K562 (cell line): ENCODE measurements around the gene DNAJC11. TPM values are rescaled to one million over a fixed set of nuclear protein-coding genes. Genes with fewer than 3 reads are reported as not detected.

Source experiments
- C11orf30 ChIP-seq: fragments of 450-650 bp; IDR thresholded peaks from 2 replicates; pipeline ENCODE4 v1.6.1; 2016; ENCODE audit warnings: low read depth, mild to moderate bottlenecking
- CTBP1 ChIP-seq: fragments of 450-650 bp; IDR thresholded peaks from 2 replicates; pipeline ENCODE4 v1.6.1; 2016; ENCODE audit warnings: borderline replicate concordance
- EWSR1 ChIP-seq: fragments of 450-650 bp; IDR thresholded peaks from 2 replicates; pipeline ENCODE4 v1.6.1; 2018; ENCODE audit warnings: borderline replicate concordance, mild to moderate bottlenecking, low read depth, moderate library complexity; ENCODE audit not compliant: partially characterized antibody
- HDAC6 ChIP-seq: IDR thresholded peaks from 2 replicates; pipeline ENCODE4 v1.6.1; 2012; ENCODE audit warnings: low read depth, mild to moderate bottlenecking, control low read depth, inconsistent platforms, low read length, moderate library complexity
- MEF2D ChIP-seq: conservative IDR thresholded peaks from 2 replicates; pipeline ENCODE4 v1.6.1; 2016; ENCODE audit warnings: low read depth, missing genetic modification characterization, missing compliant biosample characterization
- SMARCA5 ChIP-seq: fragments of 450-650 bp; IDR thresholded peaks from 2 replicates; pipeline ENCODE4 v1.6.1; 2016
- TCF7 ChIP-seq: sonication (generic); IDR thresholded peaks from 2 replicates; pipeline ENCODE4 v1.6.1; 2016; ENCODE audit warnings: antibody characterized with exemption, borderline replicate concordance
- ZNF174 ChIP-seq: fragments of 250-450 bp; sonication (Bioruptor Pico); IDR thresholded peaks from 2 replicates; pipeline ENCODE4 v1.4.0; 2020; ENCODE audit warnings: mild to moderate bottlenecking
- ZNF354B ChIP-seq: fragments of 250-450 bp; sonication (Bioruptor Pico); IDR thresholded peaks from 2 replicates; pipeline ENCODE4 v1.4.0; 2020
- ZNF57 ChIP-seq: fragments of 450-650 bp; formaldehyde crosslinking; IDR thresholded peaks from 2 replicates; pipeline ENCODE4 v1.4.0; 2020; ENCODE audit warnings: mild to moderate bottlenecking, moderate library complexity
- ZNF644 ChIP-seq: fragments of 200-800 bp; sonication (Bioruptor generic); IDR thresholded peaks from 2 replicates; pipeline ENCODE4 v1.6.1; 2016; ENCODE audit warnings: low read depth, missing genetic modification characterization, missing compliant biosample characterization
- ZNF764 ChIP-seq: fragments of 250-450 bp; sonication (Bioruptor Pico); IDR thresholded peaks from 2 replicates; pipeline ENCODE4 v1.4.0; 2020; ENCODE audit warnings: low read depth, mild to moderate bottlenecking, moderate library complexity
- polyA plus RNA-seq, 8 experiments: library from polyadenylated mRNA; depleted of rRNA in 4 of 8; stranded (reverse) in 5 of 8; unstranded in 3 of 8; fragments of >200 nt; fragmentation: Nextera tagmentation in 2 of 8; fragmentation: Illumina TruSeq in 1 of 8; extraction: Ambion mirVana in 2 of 8; extraction: Trizol in 1 of 8; gene quantifications; 2 replicates each; pipeline versions ENCODE4 v1.2.1 to v1.2.3, GENCODE V29; 2011 to 2014; ENCODE audit warnings: inconsistent platforms in 1 of 8, missing spikeins in 1 of 8
- total RNA-seq, 7 experiments: library from RNA; depleted of rRNA in 6 of 7; stranded (reverse); fragments of >200 nt in 6 of 7; fragmentation: Illumina TruSeq in 2 of 7; extraction: Trizol in 2 of 7; gene quantifications; 2 replicates each; pipeline versions ENCODE4 v1.2.1 to v1.2.3, GENCODE V29; 2011 to 2021; ENCODE audit warnings: low replicate concordance in 1 of 7
- TF ChIP-seq, protein P1 (sequence below): fragments of 250-450 bp; sonication (Bioruptor Pico); IDR thresholded peaks from 2 replicates; pipeline ENCODE4 v1.5.0; 2020; ENCODE audit warnings: mild to moderate bottlenecking, borderline replicate concordance
- TF ChIP-seq, protein P2 (sequence below): fragments of 250-450 bp; sonication (Bioruptor Pico); IDR thresholded peaks from 2 replicates; pipeline ENCODE4 v1.8.0; 2022; ENCODE audit warnings: moderate library complexity, mild to moderate bottlenecking, inconsistent platforms
- TF ChIP-seq, protein P3 (sequence below): sonication (generic); IDR thresholded peaks from 2 replicates; pipeline ENCODE4 v1.6.1; 2016
- TF ChIP-seq, protein P4 (sequence below): fragments of 450-650 bp; IDR thresholded peaks from 2 replicates; pipeline ENCODE4 v1.6.1; 2017; ENCODE audit warnings: antibody characterized with exemption
- TF ChIP-seq, protein P5 (sequence below): fragments of 250-450 bp; sonication (Bioruptor Pico); IDR thresholded peaks from 2 replicates; pipeline ENCODE4 v1.8.0; 2021; ENCODE audit warnings: moderate library complexity, mild to moderate bottlenecking, inconsistent platforms
- TF ChIP-seq, protein P6 (sequence below): fragments of 200-400 bp; formaldehyde crosslinking; IDR thresholded peaks from 2 replicates; pipeline ENCODE4 v1.6.1; 2017; ENCODE audit warnings: mild to moderate bottlenecking, low read depth, low read length, moderate library complexity

DNAJC11 gene
- total and polyA plus RNA-seq, 9 of the 15 experiments (the other 6 are each of a cell fraction or from before 2014, with no cell fraction given), result 14.1 to 123 (median 76.6) TPM

DNA sequence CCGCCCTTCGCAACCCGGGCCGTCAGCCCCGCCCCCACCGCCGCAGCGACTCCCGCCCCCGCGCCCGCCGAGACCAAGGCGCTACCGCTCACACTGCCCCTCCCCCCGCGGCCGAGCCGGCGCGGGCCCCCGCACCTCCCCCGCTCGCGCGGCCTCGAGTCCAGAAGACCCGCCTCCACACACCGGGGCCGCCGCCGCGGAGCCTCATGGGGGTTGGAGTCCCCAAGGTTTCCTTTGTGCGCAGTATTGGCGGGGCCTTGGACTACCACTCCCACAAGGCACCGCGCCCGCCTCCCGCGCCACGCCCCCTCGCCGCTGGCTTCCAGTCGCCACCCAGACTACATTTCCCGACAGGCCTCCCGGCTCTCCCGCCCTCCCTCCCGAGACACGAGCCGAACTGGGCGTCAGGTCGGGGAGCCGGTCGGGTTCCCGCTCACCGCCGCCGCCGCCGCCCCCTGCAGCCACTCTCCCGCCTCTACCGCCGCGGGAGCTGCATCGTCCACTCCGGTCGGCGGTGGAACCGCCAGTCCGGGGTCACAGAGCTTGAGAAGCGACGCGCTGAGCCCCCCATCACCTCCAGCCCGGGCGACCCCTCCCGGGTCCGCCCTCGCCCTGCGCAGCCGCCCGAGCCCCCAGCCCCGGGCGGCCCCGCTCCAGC is 88.1 kb downstream of the DNAJC11 start, which contains the start of gene PHF13 (continued):
- TF ChIP-seq, protein P1, sequence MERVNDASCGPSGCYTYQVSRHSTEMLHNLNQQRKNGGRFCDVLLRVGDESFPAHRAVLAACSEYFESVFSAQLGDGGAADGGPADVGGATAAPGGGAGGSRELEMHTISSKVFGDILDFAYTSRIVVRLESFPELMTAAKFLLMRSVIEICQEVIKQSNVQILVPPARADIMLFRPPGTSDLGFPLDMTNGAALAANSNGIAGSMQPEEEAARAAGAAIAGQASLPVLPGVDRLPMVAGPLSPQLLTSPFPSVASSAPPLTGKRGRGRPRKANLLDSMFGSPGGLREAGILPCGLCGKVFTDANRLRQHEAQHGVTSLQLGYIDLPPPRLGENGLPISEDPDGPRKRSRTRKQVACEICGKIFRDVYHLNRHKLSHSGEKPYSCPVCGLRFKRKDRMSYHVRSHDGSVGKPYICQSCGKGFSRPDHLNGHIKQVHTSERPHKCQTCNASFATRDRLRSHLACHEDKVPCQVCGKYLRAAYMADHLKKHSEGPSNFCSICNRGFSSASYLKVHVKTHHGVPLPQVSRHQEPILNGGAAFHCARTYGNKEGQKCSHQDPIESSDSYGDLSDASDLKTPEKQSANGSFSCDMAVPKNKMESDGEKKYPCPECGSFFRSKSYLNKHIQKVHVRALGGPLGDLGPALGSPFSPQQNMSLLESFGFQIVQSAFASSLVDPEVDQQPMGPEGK (CRISPR knock-in tag), result no peak
- no peak for TF ChIP-seq CTBP1
- TF ChIP-seq, protein P2, sequence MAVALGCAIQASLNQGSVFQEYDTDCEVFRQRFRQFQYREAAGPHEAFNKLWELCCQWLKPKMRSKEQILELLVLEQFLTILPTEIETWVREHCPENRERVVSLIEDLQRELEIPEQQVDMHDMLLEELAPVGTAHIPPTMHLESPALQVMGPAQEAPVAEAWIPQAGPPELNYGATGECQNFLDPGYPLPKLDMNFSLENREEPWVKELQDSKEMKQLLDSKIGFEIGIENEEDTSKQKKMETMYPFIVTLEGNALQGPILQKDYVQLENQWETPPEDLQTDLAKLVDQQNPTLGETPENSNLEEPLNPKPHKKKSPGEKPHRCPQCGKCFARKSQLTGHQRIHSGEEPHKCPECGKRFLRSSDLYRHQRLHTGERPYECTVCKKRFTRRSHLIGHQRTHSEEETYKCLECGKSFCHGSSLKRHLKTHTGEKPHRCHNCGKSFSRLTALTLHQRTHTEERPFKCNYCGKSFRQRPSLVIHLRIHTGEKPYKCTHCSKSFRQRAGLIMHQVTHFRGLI (CRISPR knock-in tag), result no peak
- TF ChIP-seq EWSR1, result no peak
- TF ChIP-seq ZNF644 (tag), result peak; percentile 97
- TF ChIP-seq MEF2D (tag), result no peak
- no peak for TF ChIP-seq C11orf30
- no peak for TF ChIP-seq HDAC6
- TF ChIP-seq TCF7, result 0 out of 2 replicates have a peak, but pooled peaks have one; percentile 12
- TF ChIP-seq ZNF764 (CRISPR knock-in tag), result no peak
- TF ChIP-seq, protein P3, sequence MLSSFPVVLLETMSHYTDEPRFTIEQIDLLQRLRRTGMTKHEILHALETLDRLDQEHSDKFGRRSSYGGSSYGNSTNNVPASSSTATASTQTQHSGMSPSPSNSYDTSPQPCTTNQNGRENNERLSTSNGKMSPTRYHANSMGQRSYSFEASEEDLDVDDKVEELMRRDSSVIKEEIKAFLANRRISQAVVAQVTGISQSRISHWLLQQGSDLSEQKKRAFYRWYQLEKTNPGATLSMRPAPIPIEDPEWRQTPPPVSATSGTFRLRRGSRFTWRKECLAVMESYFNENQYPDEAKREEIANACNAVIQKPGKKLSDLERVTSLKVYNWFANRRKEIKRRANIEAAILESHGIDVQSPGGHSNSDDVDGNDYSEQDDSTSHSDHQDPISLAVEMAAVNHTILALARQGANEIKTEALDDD, result no peak
- TF ChIP-seq, protein P4, sequence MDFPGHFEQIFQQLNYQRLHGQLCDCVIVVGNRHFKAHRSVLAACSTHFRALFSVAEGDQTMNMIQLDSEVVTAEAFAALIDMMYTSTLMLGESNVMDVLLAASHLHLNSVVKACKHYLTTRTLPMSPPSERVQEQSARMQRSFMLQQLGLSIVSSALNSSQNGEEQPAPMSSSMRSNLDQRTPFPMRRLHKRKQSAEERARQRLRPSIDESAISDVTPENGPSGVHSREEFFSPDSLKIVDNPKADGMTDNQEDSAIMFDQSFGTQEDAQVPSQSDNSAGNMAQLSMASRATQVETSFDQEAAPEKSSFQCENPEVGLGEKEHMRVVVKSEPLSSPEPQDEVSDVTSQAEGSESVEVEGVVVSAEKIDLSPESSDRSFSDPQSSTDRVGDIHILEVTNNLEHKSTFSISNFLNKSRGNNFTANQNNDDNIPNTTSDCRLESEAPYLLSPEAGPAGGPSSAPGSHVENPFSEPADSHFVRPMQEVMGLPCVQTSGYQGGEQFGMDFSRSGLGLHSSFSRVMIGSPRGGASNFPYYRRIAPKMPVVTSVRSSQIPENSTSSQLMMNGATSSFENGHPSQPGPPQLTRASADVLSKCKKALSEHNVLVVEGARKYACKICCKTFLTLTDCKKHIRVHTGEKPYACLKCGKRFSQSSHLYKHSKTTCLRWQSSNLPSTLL, result no peak
- no peak for TF ChIP-seq ZNF354B
- TF ChIP-seq ZNF174, result no peak
- TF ChIP-seq ZNF57 (CRISPR knock-in tag), result no peak
- TF ChIP-seq, protein P5, sequence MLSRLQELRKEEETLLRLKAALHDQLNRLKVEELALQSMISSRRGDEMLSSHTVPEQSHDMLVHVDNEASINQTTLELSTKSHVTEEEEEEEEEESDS (CRISPR knock-in tag), result no peak
- TF ChIP-seq SMARCA5, result no peak
- TF ChIP-seq, protein P6, sequence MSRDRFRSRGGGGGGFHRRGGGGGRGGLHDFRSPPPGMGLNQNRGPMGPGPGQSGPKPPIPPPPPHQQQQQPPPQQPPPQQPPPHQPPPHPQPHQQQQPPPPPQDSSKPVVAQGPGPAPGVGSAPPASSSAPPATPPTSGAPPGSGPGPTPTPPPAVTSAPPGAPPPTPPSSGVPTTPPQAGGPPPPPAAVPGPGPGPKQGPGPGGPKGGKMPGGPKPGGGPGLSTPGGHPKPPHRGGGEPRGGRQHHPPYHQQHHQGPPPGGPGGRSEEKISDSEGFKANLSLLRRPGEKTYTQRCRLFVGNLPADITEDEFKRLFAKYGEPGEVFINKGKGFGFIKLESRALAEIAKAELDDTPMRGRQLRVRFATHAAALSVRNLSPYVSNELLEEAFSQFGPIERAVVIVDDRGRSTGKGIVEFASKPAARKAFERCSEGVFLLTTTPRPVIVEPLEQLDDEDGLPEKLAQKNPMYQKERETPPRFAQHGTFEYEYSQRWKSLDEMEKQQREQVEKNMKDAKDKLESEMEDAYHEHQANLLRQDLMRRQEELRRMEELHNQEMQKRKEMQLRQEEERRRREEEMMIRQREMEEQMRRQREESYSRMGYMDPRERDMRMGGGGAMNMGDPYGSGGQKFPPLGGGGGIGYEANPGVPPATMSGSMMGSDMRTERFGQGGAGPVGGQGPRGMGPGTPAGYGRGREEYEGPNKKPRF, result no peak
